ENCODE measurements around the gene FBF1.
A peak's percentile ranks its signal among the peaks of the same experiment; 100 is the strongest.

The FBF1 gene

GRCh38 chr17:75864448-75864871 lies 76.4 kb downstream of the FBF1 start (continued):
- TF ChIP-seq, protein P1, sequence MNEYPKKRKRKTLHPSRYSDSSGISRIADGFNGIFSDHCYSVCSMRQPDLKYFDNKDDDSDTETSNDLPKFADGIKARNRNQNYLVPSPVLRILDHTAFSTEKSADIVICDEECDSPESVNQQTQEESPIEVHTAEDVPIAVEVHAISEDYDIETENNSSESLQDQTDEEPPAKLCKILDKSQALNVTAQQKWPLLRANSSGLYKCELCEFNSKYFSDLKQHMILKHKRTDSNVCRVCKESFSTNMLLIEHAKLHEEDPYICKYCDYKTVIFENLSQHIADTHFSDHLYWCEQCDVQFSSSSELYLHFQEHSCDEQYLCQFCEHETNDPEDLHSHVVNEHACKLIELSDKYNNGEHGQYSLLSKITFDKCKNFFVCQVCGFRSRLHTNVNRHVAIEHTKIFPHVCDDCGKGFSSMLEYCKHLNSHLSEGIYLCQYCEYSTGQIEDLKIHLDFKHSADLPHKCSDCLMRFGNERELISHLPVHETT (tag by site-specific recombination; IDR thresholded peaks at IDR 0.05), result no peak
- TF ChIP-seq ZNF48 (tag by site-specific recombination; IDR thresholded peaks at IDR 0.05) (no peak), GFI1B (tag by site-specific recombination; IDR thresholded peaks at IDR 0.05) (no peak)

DNA sequence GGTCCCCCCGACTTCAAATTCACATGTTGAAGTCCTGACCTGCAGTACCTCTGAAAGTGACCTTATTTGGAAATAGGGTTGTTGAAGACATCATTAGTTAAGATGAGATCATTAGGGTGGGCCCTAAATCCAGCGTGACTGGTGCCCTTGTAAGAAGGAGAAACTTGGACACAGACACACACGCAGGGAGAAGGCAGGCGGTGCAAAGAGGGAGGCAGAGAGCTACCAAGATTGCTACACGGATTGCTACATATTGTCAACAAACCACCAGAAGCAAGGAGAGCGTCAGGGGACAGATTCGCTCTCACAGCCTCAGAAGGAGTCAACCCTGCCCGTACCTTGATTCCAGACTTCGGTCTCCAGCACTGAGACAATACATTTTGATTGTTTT lies 78.9 kb downstream of the FBF1 start:
- Histone ChIP-seq H3K36me3 (ENCODE audit: control insufficient read depth in 2 of 2, insufficient read depth in 1 of 2, low read length in 2 of 2) (no peaks in the 10 kb centered on the region), H3K27ac (ENCODE audit: extremely low read depth, low read depth, low read length) (no peak overlapping the region), H3K9me3 (ENCODE audit: control insufficient read depth, insufficient read depth, low read depth, low read length) (no peaks in the 10 kb centered on the region), H3K4me1 (ENCODE audit: control insufficient read depth, insufficient read depth, low read length) (0 out of 2 replicates have a peak, but pooled peaks cover 4% of the 10 kb centered on the region), H3K4me3 (ENCODE audit: low read depth, low read length) (no peak overlapping the region)
- ChIA-PET CTCF (interaction anchor here (0.8 to 5.7 kb wide), 20 partner anchors 11 to 228 kb away, joined by 3 to 84 read pairs (median 5); partner anchors contain the start of genes SMIM5 and TRIM47), POLR2A (interaction anchor here (0.6 to 4.7 kb wide), 6 partner anchors 8 to 83 kb away, joined by 3 to 26 read pairs (median 4); partner anchors contain the start of gene TRIM47)
- TF ChIP-seq ZNF184 (tag by site-specific recombination; IDR thresholded peaks at IDR 0.05), result no peak
- no peak for TF ChIP-seq ZNF585B (tag by site-specific recombination; IDR thresholded peaks at IDR 0.05)
- TF ChIP-seq ZNF776 (tag by site-specific recombination; IDR thresholded peaks at IDR 0.05; ENCODE audit: borderline replicate concordance), result no peak
- TF ChIP-seq ZNF211 (tag by site-specific recombination; IDR thresholded peaks at IDR 0.05; ENCODE audit: low read depth), result no peak
- no peak for TF ChIP-seq YY1 (tag by site-specific recombination; IDR thresholded peaks at IDR 0.05)
- TF ChIP-seq HOXA7 (CRISPR knock-in tag; IDR thresholded peaks at IDR 0.05; ENCODE audit: borderline replicate concordance), result no peak
- TF ChIP-seq, protein P2, sequence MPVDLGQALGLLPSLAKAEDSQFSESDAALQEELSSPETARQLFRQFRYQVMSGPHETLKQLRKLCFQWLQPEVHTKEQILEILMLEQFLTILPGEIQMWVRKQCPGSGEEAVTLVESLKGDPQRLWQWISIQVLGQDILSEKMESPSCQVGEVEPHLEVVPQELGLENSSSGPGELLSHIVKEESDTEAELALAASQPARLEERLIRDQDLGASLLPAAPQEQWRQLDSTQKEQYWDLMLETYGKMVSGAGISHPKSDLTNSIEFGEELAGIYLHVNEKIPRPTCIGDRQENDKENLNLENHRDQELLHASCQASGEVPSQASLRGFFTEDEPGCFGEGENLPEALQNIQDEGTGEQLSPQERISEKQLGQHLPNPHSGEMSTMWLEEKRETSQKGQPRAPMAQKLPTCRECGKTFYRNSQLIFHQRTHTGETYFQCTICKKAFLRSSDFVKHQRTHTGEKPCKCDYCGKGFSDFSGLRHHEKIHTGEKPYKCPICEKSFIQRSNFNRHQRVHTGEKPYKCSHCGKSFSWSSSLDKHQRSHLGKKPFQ (tag by site-specific recombination; IDR thresholded peaks at IDR 0.05), result no peak
- TF ChIP-seq KLF1 (tag by site-specific recombination; IDR thresholded peaks at IDR 0.05), result peak; percentile 47
- no peak for TF ChIP-seq ZSCAN18 (tag by site-specific recombination; IDR thresholded peaks at IDR 0.05)
- TF ChIP-seq TRIM28 (IDR thresholded peaks at IDR 0.05; ENCODE audit: borderline replicate concordance, low read length), result no peak
- no peak for TF ChIP-seq ZNF174 (tag by site-specific recombination; IDR thresholded peaks at IDR 0.05)
- TF ChIP-seq ZNF571 (tag by site-specific recombination; IDR thresholded peaks at IDR 0.05), result no peak
- TF ChIP-seq ZNF692 (tag by site-specific recombination; IDR thresholded peaks at IDR 0.05), result peak; percentile 90
- TF ChIP-seq SP3 (tag by site-specific recombination; IDR thresholded peaks at IDR 0.05), result peak; percentile 43
- no peak for TF ChIP-seq ZNF600 (tag by site-specific recombination; IDR thresholded peaks at IDR 0.05)
- TF ChIP-seq ZNF302 (tag by site-specific recombination; IDR thresholded peaks at IDR 0.05; ENCODE audit: low read depth), result no peak
- TF ChIP-seq ZNF23 (tag by site-specific recombination; IDR thresholded peaks at IDR 0.05; ENCODE audit: borderline replicate concordance), result no peak
- peak; percentile 92 for TF ChIP-seq KLF17 (tag by site-specific recombination; IDR thresholded peaks at IDR 0.05)
- TF ChIP-seq, protein P3, sequence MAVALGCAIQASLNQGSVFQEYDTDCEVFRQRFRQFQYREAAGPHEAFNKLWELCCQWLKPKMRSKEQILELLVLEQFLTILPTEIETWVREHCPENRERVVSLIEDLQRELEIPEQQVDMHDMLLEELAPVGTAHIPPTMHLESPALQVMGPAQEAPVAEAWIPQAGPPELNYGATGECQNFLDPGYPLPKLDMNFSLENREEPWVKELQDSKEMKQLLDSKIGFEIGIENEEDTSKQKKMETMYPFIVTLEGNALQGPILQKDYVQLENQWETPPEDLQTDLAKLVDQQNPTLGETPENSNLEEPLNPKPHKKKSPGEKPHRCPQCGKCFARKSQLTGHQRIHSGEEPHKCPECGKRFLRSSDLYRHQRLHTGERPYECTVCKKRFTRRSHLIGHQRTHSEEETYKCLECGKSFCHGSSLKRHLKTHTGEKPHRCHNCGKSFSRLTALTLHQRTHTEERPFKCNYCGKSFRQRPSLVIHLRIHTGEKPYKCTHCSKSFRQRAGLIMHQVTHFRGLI (tag by site-specific recombination; IDR thresholded peaks at IDR 0.05), result no peak
- TF ChIP-seq ZNF2 (tag by site-specific recombination; IDR thresholded peaks at IDR 0.05), result no peak
- TF ChIP-seq INSM2 (tag by site-specific recombination; IDR thresholded peaks at IDR 0.05), result no peak
- TF ChIP-seq ZXDB (tag by site-specific recombination; IDR thresholded peaks at IDR 0.05), result no peak
- TF ChIP-seq ZNF623 (tag by site-specific recombination; IDR thresholded peaks at IDR 0.05), result no peak
- TF ChIP-seq ZNF561 (tag by site-specific recombination; IDR thresholded peaks at IDR 0.05; ENCODE audit: borderline replicate concordance), result no peak
- peak; percentile 90 for TF ChIP-seq ZFP69B (tag by site-specific recombination; IDR thresholded peaks at IDR 0.05)
- TF ChIP-seq ZNF133 (tag by site-specific recombination; IDR thresholded peaks at IDR 0.05), result no peak

All from HEK293 (cell line).